ENCODE data around the gene YTHDF1.

DNA sequence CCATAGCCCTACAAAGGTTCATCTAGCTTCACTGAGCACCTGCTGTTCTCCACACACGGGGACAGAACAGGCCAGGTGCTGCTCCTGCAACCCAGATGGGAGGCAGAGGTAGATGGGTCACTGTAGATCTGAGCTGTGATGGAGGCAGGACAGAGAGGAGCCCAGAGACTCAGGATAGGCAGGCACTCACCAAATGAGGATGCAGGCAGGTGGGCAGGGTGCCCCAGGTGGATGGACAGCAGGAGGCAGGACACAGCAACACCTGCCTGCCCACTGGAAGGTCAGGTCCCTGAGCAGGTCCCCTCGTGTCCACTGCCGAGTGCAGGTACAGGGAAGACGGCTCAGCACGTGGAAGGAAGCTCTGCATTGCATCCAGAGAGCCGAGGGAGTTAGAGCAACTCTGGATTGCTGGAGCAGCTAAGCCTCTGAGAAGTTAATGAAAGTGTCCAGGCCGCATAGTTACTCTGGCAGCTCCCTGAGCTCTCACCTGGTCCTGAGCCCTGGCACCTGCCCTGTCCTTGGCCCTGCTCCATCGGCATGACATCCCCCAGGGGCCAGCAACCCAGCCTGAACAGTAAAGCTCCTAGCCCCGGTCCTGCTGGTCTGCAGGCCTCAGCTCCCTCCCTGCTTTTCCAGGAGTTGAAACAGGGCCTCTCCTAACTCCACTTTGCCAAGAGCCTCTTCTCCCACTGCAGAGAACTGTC is 4.9 kb upstream of the YTHDF1 start:
- TF ChIP-seq GATA2 (IDR thresholded peaks at IDR 0.05; ENCODE audit: low read depth, low read length) (no peak), GATA3 (IDR thresholded peaks at IDR 0.05; ENCODE audit: low read depth, low read length) (no peak)
